Neural cell (in vitro differentiated cells): ENCODE results near the gene GRWD1. TPM values are rescaled to one million over a fixed set of nuclear protein-coding genes. Genes with fewer than 3 reads are reported as not detected.

Source experiments
- H2AFZ ChIP-seq: fragments of 200-600, 300-800 bp; sonication (generic), shearing (Covaris generic); 2 replicates; pipeline ENCODE4 v1.6.0; 2014; ENCODE audit warnings: low read depth, mild to moderate bottlenecking, antibody characterized with exemption, low read length, moderate library complexity
- H3F3A ChIP-seq: fragments of 200-600 bp; shearing (Covaris generic); 2 replicates; pipeline ENCODE4 v1.6.1; 2016; ENCODE audit warnings: mild to moderate bottlenecking, moderate library complexity, mixed read lengths, antibody characterized with exemption, low read length; ENCODE audit not compliant: insufficient read depth, poor library complexity, severe bottlenecking
- H3K27ac ChIP-seq: fragments of 200-600, 300-800 bp; sonication (generic), shearing (Covaris generic); 2 replicates; pipeline ENCODE4 v1.5.1; 2014; ENCODE audit warnings: mild to moderate bottlenecking, low read length, moderate library complexity
- H3K27me3 ChIP-seq: fragments of 300-800, 200-600 bp; sonication (generic), shearing (Covaris generic); 2 replicates; pipeline ENCODE4 v1.6.0; 2014; ENCODE audit warnings: mild to moderate bottlenecking, low read depth, low read length, moderate library complexity; ENCODE audit not compliant: insufficient read depth
- H3K36me3 ChIP-seq: fragments of 300-800, 200-600 bp; sonication (generic), shearing (Covaris generic); 2 replicates; pipeline ENCODE4 v1.5.1; 2014; ENCODE audit warnings: mild to moderate bottlenecking, antibody characterized with exemption, low read length, moderate library complexity; ENCODE audit not compliant: insufficient read depth
- H3K4me2 ChIP-seq: fragments of 300-800, 200-600 bp; sonication (generic), shearing (Covaris generic); 2 replicates; pipeline ENCODE4 v1.6.0; 2014; ENCODE audit warnings: mild to moderate bottlenecking, low read length
- H3K4me3 ChIP-seq: fragments of 300-800, 200-600 bp; sonication (generic), shearing (Covaris generic); 2 replicates; pipeline ENCODE4 v1.5.1; 2014; ENCODE audit warnings: mild to moderate bottlenecking, low read length, moderate library complexity
- H3K79me2 ChIP-seq: fragments of 200-600 bp; shearing (Covaris generic); replicated peaks from 2 replicates; pipeline ENCODE4 v1.6.0; 2014; ENCODE audit warnings: mild to moderate bottlenecking, low read length, moderate library complexity; ENCODE audit not compliant: insufficient read depth
- H3K9ac ChIP-seq: fragments of 300-800, 200-600 bp; sonication (generic), shearing (Covaris generic); 2 replicates; pipeline ENCODE4 v1.6.1; 2016; ENCODE audit warnings: mild to moderate bottlenecking, low read length, mixed read lengths
- H3K9me2 ChIP-seq: fragments of 200-600 bp; shearing (Covaris generic); 2 replicates; pipeline ENCODE4 v1.6.1; 2016; ENCODE audit warnings: mild to moderate bottlenecking, low read length, mixed read lengths; ENCODE audit not compliant: insufficient read depth
- H3K9me3 ChIP-seq: fragments of 200-600, 300-800 bp; sonication (generic), shearing (Covaris generic); 2 replicates; pipeline ENCODE4 v1.6.1; 2016; ENCODE audit warnings: mild to moderate bottlenecking, mixed run types, low read length, moderate library complexity, mixed read lengths
- H4K20me1 ChIP-seq: fragments of 200-600 bp; shearing (Covaris generic); 2 replicates; pipeline ENCODE4 v1.6.1; 2016; ENCODE audit warnings: mild to moderate bottlenecking, mixed run types; ENCODE audit not compliant: insufficient read depth
- CTCF ChIP-seq: fragments of 450-650 bp; IDR thresholded peaks from 2 replicates; pipeline ENCODE4 v1.5.1; 2014; ENCODE audit warnings: antibody characterized with exemption, mild to moderate bottlenecking, moderate library complexity; ENCODE audit not compliant: poor library complexity, severe bottlenecking
- EP300 ChIP-seq: fragments of 450-650 bp; conservative IDR thresholded peaks from 2 replicates; pipeline ENCODE4 v1.6.1; 2014; ENCODE audit warnings: antibody characterized with exemption, mild to moderate bottlenecking, moderate library complexity; ENCODE audit not compliant: poor library complexity, severe bottlenecking
- EZH2 ChIP-seq: fragments of 200-600, 300-800 bp; shearing (Covaris generic), sonication (generic); IDR thresholded peaks from 2 replicates; pipeline ENCODE4 v1.6.1; 2014; ENCODE audit warnings: antibody characterized with exemption, low read length, borderline replicate concordance, mild to moderate bottlenecking; ENCODE audit not compliant: insufficient read depth, poor library complexity, severe bottlenecking
- MXI1 ChIP-seq: fragments of 450-650 bp; conservative IDR thresholded peaks from 2 replicates; pipeline ENCODE4 v1.6.1; 2014; ENCODE audit warnings: antibody characterized with exemption, mild to moderate bottlenecking; ENCODE audit not compliant: poor library complexity, severe bottlenecking
- POLR2AphosphoS5 ChIP-seq: IDR thresholded peaks from 2 replicates; pipeline ENCODE4 v1.6.1; 2012
- RAD21 ChIP-seq: fragments of 450-650 bp; conservative IDR thresholded peaks from 2 replicates; pipeline ENCODE4 v1.6.1; 2014; ENCODE audit warnings: antibody characterized with exemption, mild to moderate bottlenecking, moderate library complexity
- REST ChIP-seq: IDR thresholded peaks from 2 replicates; pipeline ENCODE4 v1.6.1; 2012; ENCODE audit warnings: borderline replicate concordance
- SMC3 ChIP-seq: fragments of 450-650 bp; conservative IDR thresholded peaks from 2 replicates; pipeline ENCODE4 v1.6.1; 2014; ENCODE audit warnings: antibody characterized with exemption, mild to moderate bottlenecking, moderate library complexity; ENCODE audit not compliant: poor library complexity
- TAF1 ChIP-seq: IDR thresholded peaks from 2 replicates; pipeline ENCODE4 v1.6.1; 2012; ENCODE audit warnings: low read depth
- polyA plus RNA-seq: library from polyadenylated mRNA; depleted of rRNA; stranded (reverse); fragments of >200 nt; gene quantifications from 2 replicates; pipeline ENCODE4 v1.2.3, GENCODE V29; 2014

Gene GRWD1
- polyA plus RNA-seq, 1 donor from 2014 or later = 11.8 TPM

GRCh38 chr19:48419158-48419920 lies 26.4 kb upstream of the GRWD1 start:
- Histone ChIP-seq H4K20me1 (no peaks in the 10 kb centered on the region), H2AFZ (no peak overlapping the region), H3K9ac (no peak overlapping the region), H3K27me3 (no peaks in the 10 kb centered on the region), H3K4me2 (no peak overlapping the region), H3K36me3 (peaks cover 7% of the 10 kb centered on the region), H3K9me3 (no peaks in the 10 kb centered on the region), H3K79me2 (no peaks in the 10 kb centered on the region), H3K9me2 (no peaks in the 10 kb centered on the region), H3K27ac (no peak overlapping the region), H3F3A (no peaks in the 10 kb centered on the region), H3K4me3 (no peak overlapping the region)
- TF ChIP-seq EP300 (no peak), CTCF (no peak)

- Histone ChIP-seq H2AFZ (no peak overlapping the region), H3K9ac (no peak overlapping the region), H3K79me2 (no peaks in the 10 kb centered on the region), H3K4me2 (no peak overlapping the region), H3K36me3 (no peaks in the 10 kb centered on the region), H3K27me3 (no peaks in the 10 kb centered on the region), H3F3A (no peaks in the 10 kb centered on the region), H3K9me2 (no peaks in the 10 kb centered on the region), H3K4me3 (no peak overlapping the region), H3K27ac (no peak overlapping the region), H3K9me3 (no peaks in the 10 kb centered on the region), H4K20me1 (no peaks in the 10 kb centered on the region)
- TF ChIP-seq TAF1 = no peak
- no peak for TF ChIP-seq EP300
- TF ChIP-seq MXI1 = no peak
- no peak for TF ChIP-seq RAD21
- TF ChIP-seq CTCF = no peak
- no peak for TF ChIP-seq REST
- TF ChIP-seq SMC3 = no peak
- TF ChIP-seq EZH2 = no peak
- no peak for TF ChIP-seq POLR2AphosphoS5
Observed at GRCh38 chr19:48421548-48421947, 24.2 kb upstream of the GRWD1 start.
